Uterus (tissue), 2 donors: ENCODE data around the gene DMAC1.

ENCODE experiments used
- CTCF ChIP-seq, 4 experiments: fragments of 200-600 bp in 2 of 4; fragments of 450-650 bp in 2 of 4; sonication (generic) in 2 of 4; IDR thresholded peaks; one replicate each; pipeline ENCODE4 v1.5.1; 2016 to 2019; ENCODE audit warnings: antibody characterized with exemption in 4 of 4, mild to moderate bottlenecking in 2 of 4, moderate library complexity in 1 of 4
- POLR2A ChIP-seq, 2 donors: fragments of 450-650 bp; IDR thresholded peaks; one replicate each; pipeline ENCODE4 v1.6.1; 2016; ENCODE audit warnings: antibody characterized with exemption in 2 of 2, mild to moderate bottlenecking in 1 of 2, moderate library complexity in 1 of 2

- no peak for TF ChIP-seq CTCF (IDR thresholded peaks at IDR 0.05)
- no peak for TF ChIP-seq POLR2A (IDR thresholded peaks at IDR 0.05)
Observed at GRCh38 chr9:7849362-7849761, 49.8 kb upstream of the DMAC1 start.
